ENCODE results near the gene VCAN.

Gene VCAN

DNA sequence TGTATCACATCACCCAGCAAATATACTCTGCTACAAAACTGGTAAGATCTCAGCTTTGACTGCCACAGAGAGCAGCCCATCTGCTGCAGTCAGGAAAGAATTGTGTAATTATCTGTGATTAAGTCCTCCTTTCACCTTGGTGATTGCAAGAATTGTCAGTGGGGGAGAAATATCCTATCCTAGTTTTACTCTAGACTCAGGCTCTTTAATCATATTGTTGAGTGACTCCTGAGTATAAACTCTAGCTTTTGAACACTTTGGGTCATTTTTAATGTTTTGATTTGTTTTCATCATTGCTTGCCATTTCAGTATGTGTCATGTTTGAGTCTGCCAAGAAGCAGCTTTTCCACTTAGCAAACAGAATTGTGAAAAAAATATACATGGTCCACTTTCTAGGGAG, 32.1 kb downstream of the VCAN start:
- peak; percentile 92 for FAIRE-seq

- no peak for FAIRE-seq
These were observed 35.9 kb downstream of the VCAN start for GRCh38 chr5:83507431-83507830.

DNA sequence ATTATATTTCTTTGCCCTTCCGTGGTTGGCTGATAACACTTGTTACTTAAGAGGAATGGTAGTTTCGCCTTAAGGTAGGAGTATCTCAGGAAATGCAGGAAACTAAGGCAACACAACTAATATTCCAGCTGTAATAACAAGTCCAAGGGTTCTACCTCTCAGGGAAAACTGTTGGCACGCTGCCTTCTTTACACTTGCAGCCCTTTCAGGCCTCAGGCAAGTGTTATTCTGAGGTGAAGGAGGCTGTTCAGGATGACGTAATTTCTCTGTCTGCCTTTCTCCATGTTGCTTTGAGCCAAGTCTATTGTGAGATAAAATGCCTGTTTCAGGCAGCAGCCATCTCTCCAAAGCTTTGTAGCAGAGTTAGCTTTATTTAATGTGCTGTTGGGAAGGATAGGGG, 38.0 kb downstream of the VCAN start:
- FAIRE-seq = no peak

- FAIRE-seq = no peak
These were observed 38.7 kb downstream of the VCAN start for GRCh38 chr5:83510260-83510659.

GRCh38 chr5:83512061-83512745, 40.7 kb downstream of the VCAN start:
- no peak for FAIRE-seq

GRCh38 chr5:83513081-83513480, 41.5 kb downstream of the VCAN start:
- FAIRE-seq = no peak

DNA sequence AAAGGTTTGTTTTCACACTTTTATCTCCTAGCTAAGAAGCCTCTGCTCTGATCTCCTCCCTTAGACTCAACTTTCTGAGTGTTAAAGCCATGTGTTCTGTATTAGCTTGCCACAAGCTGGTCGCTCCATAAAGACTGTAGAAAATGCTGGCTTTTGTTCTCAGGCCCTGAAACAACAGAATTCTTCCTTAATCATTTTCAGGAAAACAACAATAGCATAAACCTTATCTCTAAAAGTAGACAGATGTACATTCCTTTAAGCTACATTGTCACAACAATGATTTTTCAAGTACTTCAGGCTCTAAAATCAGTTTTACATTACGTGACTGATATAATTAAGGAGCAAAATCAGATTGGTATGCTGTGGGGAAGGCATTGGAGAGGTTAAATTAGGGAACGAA, 41.9 kb downstream of the VCAN start:
- FAIRE-seq = no peak

DNA sequence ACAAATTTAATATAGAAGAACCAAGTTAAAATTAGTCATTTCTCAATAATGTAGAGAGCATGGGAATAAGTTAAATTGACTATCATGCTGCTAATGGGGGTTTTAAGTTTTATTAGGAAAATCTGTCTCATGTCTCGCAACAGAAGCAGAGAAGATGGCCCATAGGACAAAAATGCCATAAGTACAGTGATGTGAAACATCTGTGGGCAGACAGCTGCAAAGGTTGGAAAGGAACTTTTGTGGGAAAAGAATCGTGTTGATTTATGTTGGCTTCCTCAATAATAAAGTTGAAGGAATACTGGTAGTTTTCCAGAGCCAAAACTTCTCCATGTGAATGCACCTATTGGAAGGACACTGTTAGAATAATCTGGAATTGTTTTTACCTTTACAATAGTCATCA, 44.8 kb downstream of the VCAN start:
- FAIRE-seq = no peak

DNA sequence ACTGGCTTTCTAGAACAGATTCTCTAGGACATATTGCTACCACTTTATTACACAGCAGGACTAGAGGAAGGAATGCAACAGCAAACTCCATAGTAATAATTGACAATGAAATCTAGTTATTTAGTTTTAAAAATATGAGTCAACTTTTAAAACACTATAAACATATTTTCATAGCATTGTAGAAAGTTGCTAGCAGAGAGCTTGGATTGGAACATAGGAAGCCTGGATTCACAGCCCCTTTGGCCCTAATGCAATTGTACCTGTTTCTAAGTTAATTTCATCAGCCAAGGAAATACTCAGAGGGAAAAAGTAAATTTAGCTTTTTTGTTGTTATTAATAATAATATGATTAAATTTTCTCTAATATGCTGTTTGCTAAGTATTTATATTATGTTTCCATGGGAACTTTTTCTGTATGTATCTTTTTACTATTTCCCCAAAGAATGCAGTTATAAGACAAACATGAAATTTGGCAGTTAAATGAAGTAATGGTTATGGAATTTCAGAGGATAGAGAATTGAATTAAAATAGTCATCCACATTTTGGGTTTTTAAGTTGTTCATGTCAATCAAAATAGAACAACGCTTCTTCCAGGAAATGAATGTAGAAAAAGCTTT, 45.6 kb downstream of the VCAN start:
- no peak for FAIRE-seq

- FAIRE-seq = no peak
These were observed 46.1 kb downstream of the VCAN start for GRCh38 chr5:83517688-83518085.

- no peak for FAIRE-seq
These were observed 46.9 kb downstream of the VCAN start for GRCh38 chr5:83518319-83519061.

DNA sequence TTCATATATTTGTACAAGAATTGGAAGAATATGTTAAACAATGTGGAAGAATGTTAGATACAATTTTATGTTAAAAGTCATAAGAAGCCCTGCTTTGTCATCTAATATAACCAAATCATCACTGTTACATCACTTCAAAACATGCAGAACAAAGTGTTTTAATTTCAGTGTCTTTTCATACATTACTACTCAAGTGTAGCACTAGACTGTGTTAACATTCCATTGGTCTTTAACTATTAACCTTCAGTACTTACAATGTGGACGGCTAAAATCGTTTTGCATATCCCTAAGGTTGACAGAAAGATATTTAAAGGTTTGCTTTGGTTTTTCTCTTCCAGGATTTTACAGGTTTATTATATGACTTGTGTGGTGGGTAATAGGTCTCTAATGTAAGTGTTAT, 50.9 kb downstream of the VCAN start:
- no peak for FAIRE-seq

DNA sequence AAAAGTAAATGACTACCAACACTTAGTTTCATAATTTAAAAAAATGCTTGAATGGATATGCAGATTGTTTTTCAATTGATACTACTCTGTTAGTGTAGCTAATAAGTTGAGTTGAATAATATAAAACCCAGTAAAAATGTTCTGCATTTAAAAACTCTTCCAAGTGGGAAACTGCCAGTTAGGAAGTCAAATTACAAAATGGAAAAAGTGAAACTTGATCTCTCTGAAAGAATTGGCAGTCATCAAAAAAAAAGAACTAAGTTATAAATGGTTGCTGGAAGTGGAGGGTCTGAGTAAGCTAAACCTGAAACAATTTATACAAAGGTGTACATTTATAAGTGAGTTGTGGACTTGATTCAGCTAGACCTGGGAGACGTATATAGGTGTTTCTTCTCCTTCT, 52.4 kb downstream of the VCAN start:
- FAIRE-seq = no peak

DNA sequence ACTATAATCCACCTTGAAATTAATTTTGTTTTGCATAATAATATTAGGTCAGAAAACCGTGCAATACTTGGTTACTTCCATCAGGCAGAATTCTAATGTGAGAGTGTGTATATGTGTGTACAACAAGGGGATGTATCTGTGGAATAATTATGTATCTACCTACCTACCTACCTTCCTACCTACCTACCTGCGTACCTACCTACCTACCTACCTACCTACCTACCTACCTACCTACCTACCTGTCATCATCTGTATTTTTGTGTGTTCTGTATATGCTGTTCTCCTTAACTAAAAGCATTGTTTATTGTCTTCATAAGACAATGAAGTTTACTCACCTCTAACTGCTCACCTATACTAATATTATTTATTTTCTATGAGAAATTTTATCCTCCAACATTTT, 52.8 kb downstream of the VCAN start:
- no peak for FAIRE-seq

- FAIRE-seq = no peak
These were observed 53.4 kb downstream of the VCAN start for GRCh38 chr5:83524991-83525390.

DNA sequence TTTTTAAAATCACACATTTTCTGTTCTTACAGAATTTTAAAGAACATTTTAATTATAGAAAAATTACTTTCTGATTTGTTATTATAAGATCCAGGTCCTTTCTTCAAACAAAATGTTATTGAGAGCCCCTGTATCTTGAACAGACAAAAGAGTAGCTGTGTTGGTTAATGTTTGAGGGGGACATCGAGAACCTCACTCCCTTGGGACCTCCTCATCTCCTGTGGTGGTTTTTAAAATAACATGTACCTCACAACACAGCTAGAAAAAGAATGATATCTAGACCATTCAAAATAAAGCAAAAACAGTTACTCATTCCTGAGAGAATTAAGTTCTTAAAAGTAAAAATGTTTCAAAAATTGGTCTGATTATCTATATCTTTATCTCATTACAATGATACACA, 54.7 kb downstream of the VCAN start:
- FAIRE-seq = no peak

DNA sequence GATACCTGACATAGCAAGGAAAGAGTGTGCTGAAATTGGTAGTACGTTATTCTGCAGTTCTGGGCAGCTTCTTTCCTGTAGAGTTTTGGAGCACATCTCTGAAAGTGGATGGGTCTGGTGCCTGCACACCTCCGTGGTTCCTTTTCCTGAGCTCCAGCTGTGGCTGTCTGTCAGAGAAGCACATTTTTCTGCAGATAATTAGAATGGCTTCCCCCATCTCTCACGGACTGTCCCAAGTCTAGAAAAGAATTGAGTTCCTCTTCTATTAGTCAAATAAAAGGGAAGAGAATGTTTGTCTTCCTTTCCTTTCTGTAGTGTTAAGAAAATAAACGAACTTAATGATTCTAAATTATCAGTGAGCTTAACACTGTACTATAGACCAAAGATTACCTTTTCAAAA, 55.7 kb downstream of the VCAN start:
- no peak for FAIRE-seq

DNA sequence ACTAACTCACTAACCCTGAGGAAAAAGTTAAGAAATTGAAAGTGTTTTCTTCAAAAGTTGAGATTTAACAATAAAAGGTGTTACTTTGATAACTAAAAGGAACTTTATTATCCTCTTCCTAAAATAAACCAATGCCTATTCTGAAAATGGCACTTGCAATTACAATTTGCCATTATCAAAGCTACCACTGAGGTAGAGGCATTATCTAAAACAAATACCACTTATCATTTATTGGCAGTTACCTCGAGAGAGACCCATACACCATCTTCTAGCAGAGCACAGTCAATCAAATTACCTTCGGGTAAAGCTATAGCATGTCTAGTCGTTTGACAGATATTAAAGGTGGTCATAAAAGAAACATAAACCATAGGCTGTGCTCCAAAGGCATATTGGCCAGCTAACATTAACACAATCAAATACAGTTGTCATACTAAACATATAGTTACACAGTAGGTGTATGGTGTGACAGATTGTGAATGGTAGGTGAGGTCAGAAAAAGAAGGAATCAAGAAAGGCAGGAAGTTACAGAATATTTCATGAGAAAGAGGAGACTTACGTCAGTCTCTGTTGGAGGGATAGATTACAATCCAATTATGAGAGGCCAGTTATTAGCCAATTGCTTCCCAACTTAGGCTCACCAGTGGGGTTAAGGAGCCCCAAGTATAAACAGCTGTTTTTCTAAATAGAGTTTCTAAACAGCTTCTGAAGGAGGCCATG, 56.3 kb downstream of the VCAN start:
- no peak for FAIRE-seq

- FAIRE-seq = no peak
These were observed 56.9 kb downstream of the VCAN start for GRCh38 chr5:83528439-83528769.

- FAIRE-seq = no peak
These were observed 58.6 kb downstream of the VCAN start for GRCh38 chr5:83530193-83530592.

DNA sequence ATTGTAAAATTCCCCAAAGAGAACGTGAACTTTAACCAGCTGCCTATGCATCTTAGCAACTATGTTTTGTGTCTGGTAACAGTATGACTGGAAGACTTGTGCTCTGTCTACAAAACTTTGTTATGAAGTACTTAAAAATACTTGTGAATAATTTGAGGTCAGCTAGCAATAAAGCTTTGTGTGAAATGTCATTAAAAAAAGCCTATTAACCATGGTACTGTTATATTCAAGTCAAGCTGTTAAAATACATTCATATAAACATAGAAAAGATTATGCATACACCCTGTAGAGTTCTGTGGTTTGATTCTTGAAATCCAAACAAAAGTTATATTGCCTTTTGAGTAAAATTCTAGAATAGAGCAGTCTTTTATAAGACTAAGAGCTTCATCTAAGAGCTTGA, 60.1 kb downstream of the VCAN start:
- no peak for FAIRE-seq

DNA sequence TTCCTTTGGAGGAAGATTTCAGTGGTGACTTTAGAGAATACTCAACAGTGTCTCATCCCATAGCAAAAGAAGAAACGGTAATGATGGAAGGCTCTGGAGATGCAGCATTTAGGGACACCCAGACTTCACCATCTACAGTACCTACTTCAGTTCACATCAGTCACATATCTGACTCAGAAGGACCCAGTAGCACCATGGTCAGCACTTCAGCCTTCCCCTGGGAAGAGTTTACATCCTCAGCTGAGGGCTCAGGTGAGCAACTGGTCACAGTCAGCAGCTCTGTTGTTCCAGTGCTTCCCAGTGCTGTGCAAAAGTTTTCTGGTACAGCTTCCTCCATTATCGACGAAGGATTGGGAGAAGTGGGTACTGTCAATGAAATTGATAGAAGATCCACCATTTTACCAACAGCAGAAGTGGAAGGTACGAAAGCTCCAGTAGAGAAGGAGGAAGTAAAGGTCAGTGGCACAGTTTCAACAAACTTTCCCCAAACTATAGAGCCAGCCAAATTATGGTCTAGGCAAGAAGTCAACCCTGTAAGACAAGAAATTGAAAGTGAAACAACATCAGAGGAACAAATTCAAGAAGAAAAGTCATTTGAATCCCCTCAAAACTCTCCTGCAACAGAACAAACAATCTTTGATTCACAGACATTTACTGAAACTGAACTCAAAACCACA, 67.4 kb downstream of the VCAN start:
- no peak for FAIRE-seq

- no peak for FAIRE-seq
These were observed 67.9 kb downstream of the VCAN start for GRCh38 chr5:83539463-83539790.

Data from islet of Langerhans (tissue), 1 donor.